Heart left ventricle (tissue), 16 donors: ENCODE measurements around the gene MECP2. TPM values are rescaled to one million over a fixed set of nuclear protein-coding genes. Genes with fewer than 3 reads are reported as not detected.
A peak's percentile ranks its signal among the peaks of the same experiment; 100 is the strongest.

ENCODE experiments used
- ATAC-seq, 4 donors: fragments of 200-7000 bp; cut with Tn5 transposase; one replicate each; pipeline ENCODE4 v1.9.1; 2020 to 2022; ENCODE audit warnings: moderate library complexity in 4 of 4, mild to moderate bottlenecking in 3 of 4, moderate number of reproducible peaks in 1 of 4
- DNase-seq, 5 donors: peaks; one replicate each; pipeline ENCODE4 v3.0.0-alpha.2; 2020
- H3K27ac ChIP-seq, 12 donors: fragments of 200-600 bp; sonication (generic) in 4 of 12; one replicate each; pipeline versions ENCODE4 v1.5.0 to v1.8.0; 2016 to 2022; ENCODE audit warnings: mild to moderate bottlenecking in 2 of 12
- H3K27me3 ChIP-seq, 9 donors: fragments of 200-600 bp; sonication (generic) in 2 of 9; one replicate each; pipeline versions ENCODE4 v1.5.1 to v1.8.0; 2016 to 2022; ENCODE audit warnings: mild to moderate bottlenecking in 3 of 9
- H3K36me3 ChIP-seq, 9 donors: fragments of 200-600 bp; sonication (generic) in 2 of 9; one replicate each; pipeline versions ENCODE4 v1.5.0 to v1.8.0; 2018 to 2022; ENCODE audit warnings: mild to moderate bottlenecking in 2 of 9
- H3K4me1 ChIP-seq, 12 donors: fragments of 200-600 bp; sonication (generic) in 4 of 12; one replicate each; pipeline versions ENCODE4 v1.5.0 to v1.8.0; 2016 to 2022; ENCODE audit warnings: mild to moderate bottlenecking in 3 of 12
- H3K4me3 ChIP-seq, 12 donors: fragments of 200-600 bp; sonication (generic) in 4 of 12; one replicate each; pipeline versions ENCODE4 v1.5.0 to v1.8.0; 2017 to 2022; ENCODE audit warnings: mild to moderate bottlenecking in 9 of 12, moderate library complexity in 4 of 12
- H3K9me3 ChIP-seq, 12 donors: fragments of 200-600 bp; sonication (generic) in 4 of 12; one replicate each; pipeline versions ENCODE4 v1.5.0 to v1.8.0; 2016 to 2022; ENCODE audit warnings: mild to moderate bottlenecking in 1 of 12
- POLR2A ChIP-seq, 2 donors: fragments of 450-650 bp; IDR thresholded peaks; one replicate each; pipeline ENCODE4 v1.6.1; 2017; ENCODE audit warnings: antibody characterized with exemption in 2 of 2, mild to moderate bottlenecking in 2 of 2, moderate library complexity in 2 of 2
- WGBS, 4 donors: extraction: QIAGEN DNeasy Blood & Tissue Kit in 2 of 4; methylation state at CpG; one replicate each; pipeline versions ENCODE4 v1.1.5 to v1.1.7; 2013 to 2018; 5-methylcytosine and 5-hydroxymethylcytosine counted together
- intact Hi-C, 10 donors: fragments of 100-400 bp; cut with DNase I; formaldehyde crosslinking; loops; one replicate each; pipeline versions ENCODE4 v1.11.1 to v1.14.2; 2022
- polyA plus RNA-seq, 2 donors: library from polyadenylated mRNA; stranded (reverse); fragments of 200-250 nt; gene quantifications; one replicate each; pipeline ENCODE4 v1.2.3, GENCODE V29; 2013
- total RNA-seq, 9 donors: library from RNA; depleted of rRNA in 2 of 9; stranded (reverse); fragments of >200 nt in 2 of 9; fragmentation: NEBNext Ultra II Directional in 3 of 9; extraction: Animal tissue kit (Norgen Biotek cat#: 25700) in 3 of 9; gene quantifications; one replicate each; pipeline versions ENCODE4 v1.1.0 to v1.2.4, GENCODE V29; 2016 to 2023
- TF ChIP-seq, protein P1 (sequence below), 12 donors: fragments of 200-600 bp; sonication (generic) in 4 of 12; IDR thresholded peaks; one replicate each; pipeline versions ENCODE4 v1.5.0 to v1.8.0; 2018 to 2022; ENCODE audit warnings: antibody characterized with exemption in 12 of 12, mild to moderate bottlenecking in 5 of 12
- donor health status: ischemic (EF 13 %, LVEDD 7.1; RV severe dilation, severe dysfunction).
- donor health status: healthy with polysubstance abuse.
- donor health status: DM: no; HTN: yes; CAD: no.
- donor health status: DM: no; HTN: no; CAD: no.
- donor health status: ischemic (EF 25% LVEDD 6.9; RV normal size, moderate dysfunction).
- donor health status: ischemic (EF 25% LVEDD 5.7; RV mildly dilated, moderate dysfunction).
- donor health status: healthy.
- donor health status: DM: yes; HTN: yes; CAD: no.
- donor health status: ischemic (EF 35%, LVEDD 5.7; RV mildly dilated, moderate dysfunction).
- donor health status: nonischemic (EF 11% LVEDD 7.7; RV severe dilation, severe dysfunction).
- donor health status: DM: yes; HTN: yes; CAD: no.
- donor health status: PGD.
- donor health status: ischemic (EF 29% LVEDD 5.4; RV normal size, mild dysfunction).
- donor health status: nonischemic (EF 23%, LVEDD 6.1; RV moderate dilation, normal function).

MECP2 gene
- total and polyA plus RNA-seq, 11 donors = 22.7 to 83.3 (median 33.6) TPM

DNA sequence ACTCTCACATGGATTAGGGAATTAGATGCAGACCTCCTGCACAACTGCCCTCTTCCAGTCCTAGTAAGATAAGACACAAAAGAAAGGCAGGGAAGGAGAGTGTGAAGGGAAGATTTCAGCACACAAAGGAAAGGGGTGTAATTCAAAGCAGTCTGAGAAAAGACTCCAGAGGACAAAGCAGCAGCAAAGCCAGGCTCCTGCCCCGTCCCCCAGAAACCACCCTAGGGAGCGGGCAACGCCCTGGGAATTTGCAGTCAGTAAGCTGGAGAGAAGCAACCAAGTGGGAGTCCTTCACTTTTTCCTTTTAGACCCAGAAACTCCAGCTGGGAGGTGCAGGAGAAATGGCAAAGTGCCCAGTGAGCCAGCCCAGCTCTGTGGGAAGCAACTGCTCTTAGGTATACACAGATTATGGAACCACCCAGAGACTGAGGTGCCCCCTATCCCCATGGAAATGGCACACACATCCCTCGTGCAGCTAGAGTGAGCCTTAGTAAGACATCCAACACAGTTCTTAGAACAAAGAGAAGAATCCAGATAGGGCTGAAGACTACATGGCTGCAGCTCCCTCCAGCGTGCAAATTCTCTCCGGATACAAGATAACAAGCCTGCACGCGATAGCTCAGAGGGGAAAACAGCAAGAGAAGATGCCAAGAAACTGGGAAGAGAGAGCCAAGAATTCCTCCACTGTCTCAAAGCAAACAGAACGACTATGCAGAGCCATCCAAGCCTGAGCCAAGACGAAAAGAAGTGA lies 51.3 kb downstream of the MECP2 start:
- DNase-seq (peak; percentile 26 to 63 (median 47)), ATAC-seq (peak; percentile 44 to 77 (median 64))
- WGBS, 4 donors = 13 to 43% (median 26%) methylated on average over 10 of the region's 10 CpGs
- no peak for TF ChIP-seq POLR2A (IDR thresholded peaks at IDR 0.05)
- TF ChIP-seq, protein P1, sequence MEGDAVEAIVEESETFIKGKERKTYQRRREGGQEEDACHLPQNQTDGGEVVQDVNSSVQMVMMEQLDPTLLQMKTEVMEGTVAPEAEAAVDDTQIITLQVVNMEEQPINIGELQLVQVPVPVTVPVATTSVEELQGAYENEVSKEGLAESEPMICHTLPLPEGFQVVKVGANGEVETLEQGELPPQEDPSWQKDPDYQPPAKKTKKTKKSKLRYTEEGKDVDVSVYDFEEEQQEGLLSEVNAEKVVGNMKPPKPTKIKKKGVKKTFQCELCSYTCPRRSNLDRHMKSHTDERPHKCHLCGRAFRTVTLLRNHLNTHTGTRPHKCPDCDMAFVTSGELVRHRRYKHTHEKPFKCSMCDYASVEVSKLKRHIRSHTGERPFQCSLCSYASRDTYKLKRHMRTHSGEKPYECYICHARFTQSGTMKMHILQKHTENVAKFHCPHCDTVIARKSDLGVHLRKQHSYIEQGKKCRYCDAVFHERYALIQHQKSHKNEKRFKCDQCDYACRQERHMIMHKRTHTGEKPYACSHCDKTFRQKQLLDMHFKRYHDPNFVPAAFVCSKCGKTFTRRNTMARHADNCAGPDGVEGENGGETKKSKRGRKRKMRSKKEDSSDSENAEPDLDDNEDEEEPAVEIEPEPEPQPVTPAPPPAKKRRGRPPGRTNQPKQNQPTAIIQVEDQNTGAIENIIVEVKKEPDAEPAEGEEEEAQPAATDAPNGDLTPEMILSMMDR (IDR thresholded peaks at IDR 0.05) = peak in 4 of 12 donors; percentile 8 to 45 (median 22)
- intact Hi-C loops = loop anchor here in 3 of 10 donors (2.0 to 10.0 kb wide), 4 partner anchors 25 to 49 kb away; partner anchors contain the start of gene MECP2 (in 1 of the 3)
- peaks cover 0 to 96% (median 50%) of the 10 kb centered on the region in 12 donors for H3K4me1 ChIP-seq
- H3K4me3 ChIP-seq = no peak overlapping the region
- H3K27ac ChIP-seq = peak overlapping the region in 11 of 12 donors; percentile 8 to 72 (median 46)
- no peaks in the 10 kb centered on the region for H3K9me3 ChIP-seq
- peaks cover 0 to 39% (median 0%) of the 10 kb centered on the region in 9 donors for H3K27me3 ChIP-seq
- peaks cover 0 to 8% (median 0%) of the 10 kb centered on the region in 9 donors for H3K36me3 ChIP-seq

DNA sequence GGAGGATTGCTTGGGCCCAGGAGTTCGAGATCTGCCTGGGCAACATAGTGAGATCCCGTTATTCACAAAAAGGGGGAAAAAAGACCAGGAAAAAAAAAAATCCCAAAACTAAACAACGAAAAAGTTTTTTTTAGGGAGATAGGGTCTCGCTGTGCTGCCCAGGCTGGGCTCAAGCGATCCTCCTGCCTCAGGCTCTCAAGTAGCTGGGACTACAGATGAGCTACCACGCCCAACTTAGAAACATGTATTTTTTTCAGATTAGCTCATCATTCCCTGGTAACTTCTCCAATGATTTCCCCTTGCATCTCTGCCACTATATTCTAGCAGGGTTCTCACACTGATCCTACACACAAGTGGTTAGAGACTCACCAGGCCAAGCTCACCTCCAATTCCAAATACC lies 53.4 kb downstream of the MECP2 start:
- ATAC-seq = no peak
- WGBS, 4 donors = 76 to 97% (median 86%) methylated on average over 6 of the region's 6 CpGs
- H3K4me1 ChIP-seq = peaks cover 3 to 92% (median 56%) of the 10 kb centered on the region in 12 donors
- no peak overlapping the region for H3K4me3 ChIP-seq
- peak overlapping the region in 1 of 12 donors; percentile 72 for H3K27ac ChIP-seq
- H3K27me3 ChIP-seq = peaks cover 0 to 50% (median 0%) of the 10 kb centered on the region in 9 donors
- TF ChIP-seq, protein P1 (IDR thresholded peaks at IDR 0.05) = no peak
- TF ChIP-seq POLR2A (IDR thresholded peaks at IDR 0.05) = no peak
- peaks cover 0 to 9% (median 0%) of the 10 kb centered on the region in 9 donors for H3K36me3 ChIP-seq
- intact Hi-C loops = loop anchor here in 1 of 10 donors (10.0 kb wide), 1 partner anchor 51 kb away; the partner anchor contains the start of gene MECP2
- no peak for DNase-seq
- H3K9me3 ChIP-seq = no peaks in the 10 kb centered on the region

DNA sequence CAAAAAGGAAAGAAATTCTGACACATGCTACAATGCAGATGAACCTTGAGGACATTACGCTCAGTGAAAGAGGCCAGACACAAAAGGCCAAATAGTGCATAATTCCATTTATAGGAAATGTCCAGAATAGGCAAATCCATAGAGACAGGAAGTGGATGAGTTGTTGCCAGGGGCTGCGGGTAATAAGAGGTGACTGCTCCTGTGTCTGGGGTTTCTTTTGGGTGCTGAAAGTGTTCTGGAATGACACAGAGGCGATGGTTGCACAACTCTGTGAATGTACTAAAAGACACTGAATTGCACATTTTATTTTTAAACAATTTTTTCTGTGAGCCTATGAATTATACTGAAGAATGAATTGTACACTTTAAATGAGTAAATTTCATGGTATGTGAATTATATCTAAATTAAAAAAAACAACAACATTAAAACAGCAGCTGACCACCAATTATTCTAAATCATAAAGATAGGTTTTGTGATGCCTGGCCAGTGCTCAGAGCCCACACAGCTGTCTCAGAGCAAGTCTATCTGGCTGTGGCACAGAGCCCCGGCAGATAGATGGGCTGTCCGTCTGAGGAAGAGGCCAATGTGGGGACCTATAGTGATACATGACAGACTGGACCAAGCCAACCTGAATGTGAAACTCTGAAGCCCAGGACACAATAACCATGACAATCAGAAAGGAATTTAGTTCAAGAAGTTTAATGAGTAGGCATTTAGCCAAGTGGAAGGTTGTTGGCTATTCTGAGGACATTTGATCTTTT lies 54.3 kb downstream of the MECP2 start:
- 45 to 64% (median 54%) methylated on average over 5 of the region's 5 CpGs for WGBS, 4 donors
- intact Hi-C loops = loop anchor here in 1 of 10 donors (10.0 kb wide), 1 partner anchor 52 kb away; the partner anchor contains the start of gene MECP2
- Histone ChIP-seq H3K27me3 (peaks cover 0 to 50% (median 0%) of the 10 kb centered on the region in 9 donors), H3K36me3 (peaks cover 0 to 12% (median 0%) of the 10 kb centered on the region in 9 donors), H3K27ac (peak overlapping the region in 2 of 12 donors; percentile 18 to 72), H3K4me1 (peaks cover 3 to 83% (median 54%) of the 10 kb centered on the region in 12 donors), H3K9me3 (no peaks in the 10 kb centered on the region), H3K4me3 (no peak overlapping the region)
- ATAC-seq (no peak), DNase-seq (no peak)
- TF ChIP-seq POLR2A (IDR thresholded peaks at IDR 0.05) = no peak
- TF ChIP-seq, protein P1 (IDR thresholded peaks at IDR 0.05) = no peak
